HG03521 (cell line): ENCODE results near the gene FCHSD2.

ENCODE experiments used
- ATAC-seq: cut with Tn5 transposase; IDR thresholded peaks from one replicate; pipeline ENCODE4 v1.9.1; 2021; ENCODE audit warnings: mild to moderate bottlenecking, moderate library complexity; ENCODE audit not compliant: unreplicated experiment

FCHSD2 gene

GRCh38 chr11:72826942-72827480 lies 315.1 kb downstream of the FCHSD2 start:
- no peak for ATAC-seq

GRCh38 chr11:72826191-72826941 lies 315.8 kb downstream of the FCHSD2 start:
- no peak for ATAC-seq

DNA sequence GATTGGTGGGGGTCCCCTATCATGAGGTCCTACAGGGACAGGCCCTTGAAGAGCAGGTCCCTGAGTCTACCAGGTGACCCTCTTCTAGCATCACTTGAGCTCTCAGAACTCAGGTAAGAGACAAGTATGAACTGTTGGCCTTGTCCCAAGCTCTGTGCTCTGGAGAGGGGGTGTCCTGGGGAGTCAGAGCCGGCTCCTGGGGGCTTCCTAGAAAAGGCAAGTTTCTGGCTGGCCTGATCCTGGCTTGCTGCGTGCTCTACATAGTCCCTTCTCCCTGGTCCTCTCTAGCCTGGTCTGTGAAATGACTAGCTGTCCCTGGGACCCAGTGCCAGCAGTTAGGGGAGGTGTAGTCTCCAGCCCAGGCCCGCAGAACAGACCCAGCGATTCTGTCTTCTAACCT lies 316.5 kb downstream of the FCHSD2 start:
- no peak for ATAC-seq

DNA sequence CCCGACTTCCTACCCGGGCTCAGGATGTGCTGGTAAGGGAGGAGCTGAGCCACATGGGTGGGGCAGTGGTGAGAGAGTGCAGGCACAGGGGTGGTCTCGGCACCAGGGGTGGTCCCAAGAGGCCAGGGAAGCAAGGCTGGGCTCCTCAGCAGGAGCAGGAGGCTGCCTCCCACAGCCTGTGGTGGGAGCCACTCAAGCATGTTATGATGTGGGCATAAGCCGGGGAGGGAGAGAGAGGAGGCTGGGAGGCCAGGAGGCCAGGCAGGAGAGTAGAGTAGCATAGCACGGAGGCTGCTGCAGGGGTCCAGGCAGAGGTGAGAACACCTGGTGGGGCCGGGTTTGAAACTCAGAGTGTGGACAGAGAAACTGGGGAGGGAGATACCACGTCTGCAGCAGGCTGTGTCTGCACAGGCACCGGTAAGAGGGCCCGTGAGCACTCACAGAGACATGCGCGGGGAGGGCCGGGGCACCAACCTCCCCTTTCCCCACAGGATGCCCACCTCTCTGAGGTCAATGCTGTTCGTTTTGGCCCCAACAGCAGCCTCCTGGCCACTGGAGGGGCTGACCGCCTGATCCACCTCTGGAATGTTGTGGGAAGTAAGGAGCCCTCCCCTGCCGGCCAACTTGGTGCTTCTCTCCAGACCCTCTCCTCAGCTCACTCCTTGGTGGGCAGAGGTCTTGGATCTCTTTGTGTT lies 317.2 kb downstream of the FCHSD2 start:
- ATAC-seq, result no peak

GRCh38 chr11:72824020-72824419 lies 318.1 kb downstream of the FCHSD2 start:
- no peak for ATAC-seq

DNA sequence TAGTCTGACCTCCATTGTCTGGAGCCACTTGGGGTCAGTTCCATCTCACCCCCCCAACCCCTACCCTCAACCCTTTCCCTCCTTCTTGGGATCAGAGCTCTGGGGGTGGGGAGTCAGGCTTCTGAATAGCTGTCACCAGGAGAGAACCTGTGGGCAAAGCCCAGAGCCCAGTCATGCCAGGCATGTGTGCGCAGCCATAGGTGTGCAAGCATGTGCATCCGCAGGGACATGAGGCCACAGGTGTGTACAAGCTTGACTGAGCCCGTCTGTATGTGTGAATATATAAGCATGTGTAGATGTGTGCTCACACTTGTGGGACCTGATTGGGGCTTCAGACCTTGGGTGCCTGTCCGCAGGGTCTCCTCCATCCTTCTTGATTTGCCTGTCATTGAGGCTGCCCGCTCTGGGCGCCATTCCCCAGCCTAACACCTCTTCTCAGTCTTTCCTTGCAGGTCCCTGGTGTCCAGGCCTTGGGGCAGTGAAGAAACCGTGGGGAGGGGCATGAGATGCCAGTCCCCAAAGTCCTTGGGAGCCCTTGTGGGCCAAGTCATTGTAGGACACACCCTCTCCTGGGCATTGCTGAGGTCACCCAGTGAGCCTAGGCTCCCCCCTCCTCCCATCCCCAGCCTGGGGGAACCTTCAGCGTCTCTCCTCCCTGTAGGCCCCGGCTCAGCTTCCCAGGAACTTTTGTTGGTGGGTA lies 318.9 kb downstream of the FCHSD2 start:
- ATAC-seq, result no peak

GRCh38 chr11:72821920-72822799 lies 320.0 kb downstream of the FCHSD2 start:
- no peak for ATAC-seq

- ATAC-seq, result no peak
Observed at GRCh38 chr11:72821221-72821919, 320.7 kb downstream of the FCHSD2 start.

DNA sequence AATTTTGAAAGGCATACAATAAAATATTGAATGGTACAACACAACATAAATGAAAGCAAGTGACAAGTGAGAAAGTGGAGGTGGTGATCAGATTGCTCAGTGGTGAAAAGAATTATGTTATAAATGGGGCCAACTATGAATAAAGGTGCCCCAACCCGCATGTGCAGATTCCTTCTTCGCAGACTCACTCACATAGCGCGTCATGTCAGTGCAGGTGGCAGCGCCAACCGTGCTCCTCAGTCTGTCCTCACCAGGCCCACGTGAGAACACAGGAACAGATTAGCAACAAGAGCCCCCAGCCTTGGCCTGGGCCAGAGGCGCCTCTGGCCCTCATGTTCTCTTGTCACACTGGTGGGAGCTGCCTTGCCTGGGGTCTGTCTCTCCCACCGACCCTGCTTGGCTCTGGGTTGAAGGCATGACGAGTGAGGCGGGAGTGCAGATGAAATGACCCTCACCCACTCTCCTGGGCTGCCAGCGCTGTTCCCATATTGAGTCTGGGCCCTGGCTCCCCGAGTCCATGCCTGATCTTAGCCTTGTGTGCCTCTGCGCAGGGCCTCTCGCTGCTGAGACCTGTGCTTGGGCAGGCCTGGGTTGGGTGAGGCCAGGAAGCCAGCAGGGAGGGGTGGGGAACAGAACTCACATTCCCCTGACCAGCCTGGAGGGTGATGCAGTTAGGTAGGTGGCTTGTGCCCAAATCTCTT lies 321.5 kb downstream of the FCHSD2 start:
- no peak for ATAC-seq

DNA sequence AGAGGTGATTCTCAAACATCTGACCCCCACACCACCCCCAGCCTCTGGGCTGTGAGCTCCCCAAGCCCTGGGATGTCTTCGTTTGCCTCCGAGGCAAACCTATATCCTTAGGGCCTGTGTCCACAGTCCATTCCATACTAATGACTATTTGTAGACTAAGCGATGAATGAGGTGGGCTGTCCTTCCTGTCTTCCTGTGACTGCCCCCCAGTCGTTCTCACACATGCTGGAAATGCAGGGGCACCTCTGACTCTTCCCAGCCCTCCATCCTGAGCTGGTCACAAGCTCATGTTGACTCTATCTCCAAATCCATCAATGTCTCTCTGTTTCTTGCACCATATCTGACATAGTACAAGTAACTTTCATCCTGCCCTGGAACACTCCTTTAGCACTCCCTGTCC lies 323.1 kb downstream of the FCHSD2 start:
- ATAC-seq, result no peak

- no peak for ATAC-seq
Observed at GRCh38 chr11:72817966-72818365, 324.2 kb downstream of the FCHSD2 start.

- ATAC-seq, result no peak
Observed at GRCh38 chr11:72816404-72816990, 325.6 kb downstream of the FCHSD2 start.

GRCh38 chr11:72815110-72815618 lies 327.0 kb downstream of the FCHSD2 start:
- ATAC-seq, result no peak

GRCh38 chr11:72814286-72815109 lies 327.6 kb downstream of the FCHSD2 start, which contains the start of gene ATG16L2:
Gene ATG16L2, plus strand, starts transcription at chr11:72814411. Its CDS starts 35 bp downstream, at chr11:72814446.
- peak; percentile 66 for ATAC-seq

GRCh38 chr11:72813740-72814285 lies 328.3 kb downstream of the FCHSD2 start:
- ATAC-seq, result peak; percentile 45

DNA sequence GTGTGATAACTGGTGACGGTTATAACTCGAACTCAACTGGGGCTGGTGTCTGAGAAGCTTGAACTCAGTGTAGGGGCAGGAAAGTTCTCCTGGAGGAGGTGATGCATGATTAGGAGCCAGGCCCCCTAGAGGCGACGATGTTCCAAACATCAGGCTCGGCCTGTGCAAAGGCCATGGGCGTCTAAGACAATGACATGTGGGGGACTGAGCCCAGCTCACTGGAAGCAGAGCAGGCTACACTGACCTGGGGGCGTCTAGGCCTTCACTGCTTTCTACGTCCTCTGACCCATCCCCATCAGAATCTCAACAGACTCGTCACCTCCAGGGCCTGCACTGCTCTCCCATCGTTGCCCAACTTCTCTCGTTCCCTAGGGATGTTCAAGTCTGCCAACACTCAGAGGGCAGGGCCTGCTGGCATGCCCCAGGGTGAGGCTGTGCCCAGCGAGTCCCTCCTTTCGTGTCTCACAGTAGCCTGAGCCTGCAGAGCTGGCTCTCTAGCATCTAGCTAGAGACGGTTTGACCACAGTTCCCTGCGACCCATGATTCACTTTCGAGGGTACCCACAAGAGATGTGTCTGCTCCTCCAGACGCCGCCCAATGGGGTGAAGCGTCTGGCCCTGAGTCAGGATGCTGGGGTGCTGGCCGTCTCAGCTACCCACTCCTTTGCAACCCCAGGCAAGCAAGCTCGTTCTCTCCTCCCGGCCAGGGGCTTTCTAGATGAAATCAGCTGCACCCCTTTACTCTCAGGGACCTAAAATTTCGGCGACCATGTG lies 329.0 kb downstream of the FCHSD2 start:
- ATAC-seq, result no peak

GRCh38 chr11:72812604-72812966 lies 329.5 kb downstream of the FCHSD2 start:
- ATAC-seq, result no peak
